Activated T-cell treated with anti-CD3 and anti-CD28 coated beads for 4 hours (primary cell): ENCODE results near the gene IMPDH2.
"Not testable (repeated sequence)": the region's sequence is repeated elsewhere in the genome, so short reads cannot be mapped to it uniquely, and the experiment has no call there.

Experiments used
- DNase-seq: peaks from one replicate; pipeline ENCODE4 v3.0.0-alpha.2; 2020

The IMPDH2 gene

DNA sequence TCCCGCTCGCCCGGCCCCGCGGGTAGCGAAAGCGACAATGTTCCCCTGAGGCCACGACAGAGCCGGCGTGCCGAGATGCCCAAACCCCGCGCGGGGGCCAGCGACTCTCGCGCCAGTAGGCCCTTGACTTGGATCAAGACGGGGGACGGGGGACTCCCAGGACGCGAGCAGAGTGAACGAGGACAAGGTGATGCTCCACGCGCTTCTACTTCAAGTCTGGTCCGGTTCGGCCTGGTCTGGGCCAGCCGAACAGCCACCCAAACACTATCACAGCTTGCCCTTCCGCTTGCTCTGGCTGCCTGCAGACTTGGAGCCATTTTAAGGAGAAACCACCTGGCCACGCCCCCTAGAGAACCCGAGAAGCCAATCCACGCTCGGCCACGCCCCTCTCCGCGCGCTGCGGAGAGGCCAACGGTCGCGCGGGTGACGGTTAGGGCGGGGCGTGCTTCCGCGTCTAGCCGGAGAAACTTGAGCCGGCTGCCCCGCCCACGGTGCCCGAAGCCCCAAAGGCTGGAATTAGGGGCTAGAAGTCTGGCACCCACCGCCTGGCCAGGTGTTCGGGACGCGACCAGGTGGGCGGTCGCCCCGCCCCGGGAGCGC is 7.9 kb downstream of the IMPDH2 start:
- DNase-seq, result peak; percentile 98

DNA sequence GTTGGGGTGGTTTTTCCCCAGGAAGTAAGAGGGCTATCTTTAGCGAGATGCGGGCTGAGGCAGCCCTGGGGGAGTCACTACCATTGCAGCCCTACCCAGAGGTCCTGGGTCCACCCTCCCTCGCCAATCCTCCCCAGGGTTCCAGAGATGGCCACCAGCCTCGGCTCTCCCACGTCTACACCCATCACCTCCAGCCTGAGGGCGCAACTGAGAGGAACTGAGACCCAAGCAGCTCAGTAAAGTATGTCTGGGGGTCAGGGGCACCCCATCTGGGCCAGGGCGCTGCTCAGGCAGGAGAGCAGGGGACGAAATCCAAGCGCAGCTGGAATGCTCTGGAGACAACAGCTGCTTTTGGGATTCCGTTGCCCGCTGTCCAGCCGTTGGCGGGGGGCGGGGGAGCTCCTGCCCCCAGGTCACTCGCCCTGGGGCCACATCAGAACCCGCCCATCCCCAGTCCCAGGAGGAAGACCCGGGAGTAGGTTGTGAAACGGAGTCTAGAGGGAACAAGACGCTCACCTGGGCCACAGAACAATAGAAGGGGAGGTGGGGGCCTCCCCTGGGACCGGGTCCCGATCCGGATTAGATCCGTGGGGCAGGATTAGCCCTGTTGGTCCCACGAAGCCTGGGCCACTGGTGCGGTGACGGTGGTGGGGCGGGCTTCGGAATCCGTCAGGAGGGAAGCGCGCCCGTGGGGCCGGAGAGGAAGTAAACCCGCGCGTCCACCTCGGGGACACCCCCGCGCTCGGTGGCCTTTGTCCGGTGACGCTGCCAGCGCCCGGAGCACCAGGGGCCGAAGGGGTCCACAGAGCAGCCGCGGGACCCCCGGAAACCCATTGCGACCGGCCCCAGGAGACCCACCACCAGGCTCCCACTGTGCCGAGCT is 8.6 kb downstream of the IMPDH2 start:
- no peak for DNase-seq

DNA sequence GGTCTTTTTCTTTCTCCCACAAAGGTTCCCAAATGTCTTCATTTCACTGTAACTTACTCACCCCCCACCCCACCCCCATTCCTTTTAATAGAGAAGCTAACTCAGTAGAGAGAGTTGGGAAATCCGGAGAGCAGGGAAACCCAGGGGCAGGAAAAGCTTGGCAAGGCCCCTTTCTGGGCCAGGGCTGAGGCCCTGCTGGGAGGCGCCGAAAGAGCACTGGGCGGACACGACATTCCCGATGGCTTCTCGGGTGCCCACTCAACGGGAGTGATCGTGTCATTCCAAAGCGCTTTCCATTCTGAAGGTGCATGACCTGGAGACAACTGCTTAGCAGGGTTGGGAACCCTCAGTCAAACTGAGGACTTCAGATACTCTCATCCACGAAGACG is 9.3 kb downstream of the IMPDH2 start:
- DNase-seq, result no peak

DNA sequence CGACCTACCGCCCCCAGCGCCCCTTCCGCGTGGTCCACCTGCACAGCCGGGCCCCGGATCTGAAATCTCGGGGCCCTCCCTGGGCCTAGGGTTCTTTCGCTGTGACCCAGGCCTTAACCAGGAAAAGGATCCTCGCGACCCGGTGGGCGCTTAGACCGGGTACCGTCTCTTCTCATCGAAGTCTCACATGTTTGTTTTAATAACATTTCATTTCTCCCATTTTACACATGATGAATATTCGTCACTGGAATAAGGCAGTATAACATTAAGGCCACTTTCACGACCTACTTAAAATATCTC is 10.5 kb downstream of the IMPDH2 start:
- DNase-seq, result no peak

DNA sequence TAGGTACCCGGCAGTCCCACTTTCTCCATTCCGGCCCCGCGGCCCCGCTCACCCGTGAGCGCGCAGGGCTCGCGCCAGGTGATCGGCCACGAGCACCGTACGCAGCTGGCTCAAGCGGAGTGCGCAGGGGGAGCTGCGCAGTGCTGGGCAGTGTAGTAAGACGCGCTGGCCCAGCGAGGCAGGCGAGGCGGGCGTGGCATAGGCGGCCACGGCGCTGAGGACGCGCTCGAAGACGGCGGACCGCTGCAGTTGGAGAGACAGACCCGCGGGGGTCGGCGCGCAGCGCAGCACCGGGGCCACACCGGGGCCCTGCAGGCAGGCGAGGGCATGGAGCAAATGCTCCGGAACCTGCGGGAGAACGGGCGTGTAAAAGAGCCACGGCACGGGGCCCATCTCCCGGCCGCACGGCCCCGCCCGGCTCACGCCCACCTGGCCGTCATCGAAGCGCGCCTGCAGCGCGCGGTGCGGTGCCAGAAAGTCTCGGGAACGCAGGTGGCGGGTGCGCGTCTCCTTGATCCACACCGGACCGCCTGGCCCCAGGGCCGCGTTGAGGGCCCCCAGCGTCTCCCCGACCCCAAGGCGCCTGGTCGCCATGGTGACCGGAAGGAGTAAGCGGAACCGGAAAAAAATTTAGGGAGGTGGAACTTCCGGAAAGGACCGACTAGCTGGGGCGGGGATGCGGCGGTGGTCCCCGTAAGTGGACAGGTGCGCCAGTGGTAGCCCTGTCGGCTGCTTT is 11.1 kb downstream of the IMPDH2 start, which contains the start of gene DALRD3:
Gene DALRD3 (minus strand): TSS at position 610 of the 736 bp plus-strand sequence. CDS start 16 bp downstream, at position 594.
- peak; percentile 41 for DNase-seq

DNA sequence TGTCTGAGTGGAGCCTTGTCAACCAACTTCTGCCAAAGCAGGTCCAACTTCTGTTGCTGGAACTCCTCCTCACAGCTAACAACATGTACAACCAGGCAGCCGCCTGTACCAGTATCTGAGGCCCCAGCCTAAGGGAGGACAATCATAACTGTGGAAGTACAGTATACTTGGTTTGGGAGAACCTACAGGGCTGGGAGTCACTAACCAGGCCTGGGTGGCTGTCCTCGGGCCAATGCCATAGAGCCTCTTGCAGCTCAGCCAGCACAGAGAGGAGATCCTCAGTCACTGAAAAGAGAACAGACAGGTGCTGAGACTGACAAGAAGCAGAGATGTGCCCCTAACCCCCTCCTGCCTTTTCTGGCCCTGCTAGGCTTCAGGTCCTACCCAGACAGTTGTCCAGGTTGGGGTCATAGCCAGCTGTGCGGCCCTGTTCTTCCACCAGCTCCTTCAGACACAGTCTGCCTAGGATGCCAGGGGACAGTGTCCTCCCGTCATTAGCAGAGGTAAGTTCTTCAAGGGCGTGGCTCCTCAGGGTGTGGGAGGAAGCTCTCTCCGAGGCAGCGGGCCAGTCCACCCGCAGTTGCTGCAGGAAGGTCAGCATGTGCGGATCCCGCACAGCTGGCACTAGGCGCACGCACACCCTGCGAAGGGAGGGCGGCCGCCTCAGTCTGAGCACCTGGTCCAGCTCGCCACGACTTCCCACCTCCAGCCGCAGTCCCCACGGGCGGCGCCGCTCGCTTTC is 11.8 kb downstream of the IMPDH2 start:
- DNase-seq, result no peak

DNA sequence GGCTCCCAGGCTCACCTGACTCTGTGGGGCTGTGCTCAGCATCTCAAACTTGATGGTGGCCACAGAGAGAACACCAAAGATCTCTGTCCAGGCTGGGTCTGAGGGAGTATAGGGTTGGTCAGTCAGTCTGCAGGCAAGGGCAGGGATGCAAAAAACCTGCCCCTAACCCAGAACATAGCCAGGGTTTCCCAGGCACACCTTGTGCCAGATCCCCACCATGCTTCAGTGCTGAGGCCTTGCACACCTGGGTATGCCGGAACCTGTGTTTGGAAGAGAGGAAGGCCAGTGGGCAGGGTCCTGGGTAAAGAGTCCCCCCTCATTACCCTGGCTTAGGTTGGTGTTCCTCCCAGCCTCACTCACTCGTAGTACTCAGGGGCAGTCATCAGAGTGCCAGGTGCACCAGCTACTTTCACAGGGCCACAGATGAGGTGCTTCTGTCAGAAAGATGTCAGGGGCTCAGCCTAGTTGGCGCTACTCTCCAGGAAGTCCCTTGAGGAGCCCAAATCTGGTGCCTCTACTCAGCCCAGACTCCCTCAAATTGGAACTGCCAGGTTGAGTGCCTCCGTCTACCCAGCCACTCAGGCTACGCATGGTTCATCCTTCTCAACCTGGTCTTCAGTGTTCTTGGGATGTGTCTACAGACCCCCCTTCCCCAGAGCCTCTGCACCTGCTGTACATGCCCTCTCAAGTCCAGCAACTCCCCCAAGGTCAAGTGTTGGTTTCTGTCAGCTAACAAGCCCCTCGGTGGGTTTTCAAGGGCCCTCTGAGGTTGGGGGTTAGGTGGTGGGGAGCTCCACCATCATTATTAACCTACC is 12.6 kb downstream of the IMPDH2 start:
- DNase-seq, result no peak

DNA sequence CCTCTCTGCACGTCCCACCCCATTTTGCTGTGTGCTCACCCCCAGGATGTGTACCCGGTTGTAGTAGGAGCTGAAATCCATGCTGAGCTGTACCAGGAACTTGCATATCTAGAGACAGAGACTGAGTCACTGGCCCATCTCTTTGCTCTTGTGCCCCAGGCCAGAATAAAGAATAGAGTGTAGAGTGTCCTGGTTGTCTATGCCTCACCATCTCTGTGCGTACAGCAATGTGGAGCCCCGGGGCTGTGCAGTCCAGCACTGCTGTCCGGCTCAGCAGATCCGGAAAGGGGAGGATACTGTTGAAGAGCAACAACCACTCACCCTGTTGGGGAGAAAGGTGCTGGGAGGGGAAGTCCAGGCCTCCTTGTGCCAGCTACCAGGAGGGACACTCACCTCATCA is 13.4 kb downstream of the IMPDH2 start:
- no peak for DNase-seq

DNA sequence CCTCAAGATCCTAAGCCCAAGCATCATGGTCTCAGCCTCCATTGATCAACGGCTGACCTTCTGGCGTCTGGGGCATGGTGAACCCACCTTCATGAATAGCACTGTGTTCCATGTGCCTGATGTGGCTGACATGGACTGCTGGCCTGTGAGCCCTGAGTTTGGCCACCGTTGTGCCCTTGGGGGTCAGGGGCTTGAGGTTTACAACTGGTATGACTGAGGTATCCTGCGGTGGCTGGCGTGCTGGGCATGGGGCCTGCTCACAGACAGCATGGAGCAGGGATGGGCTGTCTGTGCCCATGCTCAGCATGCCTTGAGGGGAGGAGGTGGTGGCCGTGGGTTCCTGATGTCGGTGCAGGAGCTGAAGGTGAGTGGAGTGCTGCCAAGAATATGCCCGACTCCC is 14.1 kb downstream of the IMPDH2 start:
- DNase-seq, result no peak

DNA sequence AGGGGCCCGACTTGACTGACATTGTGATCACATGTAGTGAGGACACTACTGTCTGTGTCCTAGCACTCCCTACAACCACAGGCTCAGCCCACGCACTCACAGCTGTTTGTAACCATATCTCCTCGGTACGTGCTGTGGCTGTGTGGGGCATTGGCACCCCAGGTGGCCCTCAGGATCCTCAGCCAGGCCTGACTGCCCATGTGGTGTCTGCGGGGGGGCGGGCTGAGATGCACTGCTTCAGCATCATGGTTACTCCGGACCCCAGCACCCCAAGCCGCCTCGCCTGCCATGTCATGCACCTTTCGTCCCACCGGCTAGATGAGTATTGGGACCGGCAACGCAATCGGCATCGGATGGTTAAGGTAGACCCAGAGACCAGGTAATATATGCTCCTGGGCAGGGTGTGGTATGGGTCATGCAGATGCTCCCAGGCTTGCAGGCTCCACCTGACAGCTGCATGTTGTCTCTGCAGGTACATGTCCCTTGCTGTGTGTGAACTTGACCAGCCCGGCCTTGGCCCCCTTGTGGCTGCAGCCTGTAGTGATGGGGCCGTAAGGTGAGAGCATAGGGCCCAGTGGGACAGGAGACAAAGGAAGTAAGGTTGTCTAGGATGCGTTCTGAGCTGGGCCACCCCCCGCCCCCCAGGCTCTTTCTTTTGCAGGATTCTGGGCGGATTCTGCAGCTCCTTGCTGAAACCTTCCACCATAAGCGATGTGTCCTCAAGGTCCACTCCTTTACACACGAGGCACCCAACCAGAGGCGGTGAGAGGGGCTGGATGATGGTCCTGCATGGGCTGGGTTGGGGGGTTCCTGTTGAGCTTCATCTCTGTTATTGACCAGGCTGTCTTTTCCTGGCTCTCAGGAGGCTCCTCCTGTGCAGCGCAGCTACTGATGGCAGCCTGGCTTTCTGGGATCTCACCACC is 15.2 kb downstream of the IMPDH2 start:
- DNase-seq, result no peak

DNA sequence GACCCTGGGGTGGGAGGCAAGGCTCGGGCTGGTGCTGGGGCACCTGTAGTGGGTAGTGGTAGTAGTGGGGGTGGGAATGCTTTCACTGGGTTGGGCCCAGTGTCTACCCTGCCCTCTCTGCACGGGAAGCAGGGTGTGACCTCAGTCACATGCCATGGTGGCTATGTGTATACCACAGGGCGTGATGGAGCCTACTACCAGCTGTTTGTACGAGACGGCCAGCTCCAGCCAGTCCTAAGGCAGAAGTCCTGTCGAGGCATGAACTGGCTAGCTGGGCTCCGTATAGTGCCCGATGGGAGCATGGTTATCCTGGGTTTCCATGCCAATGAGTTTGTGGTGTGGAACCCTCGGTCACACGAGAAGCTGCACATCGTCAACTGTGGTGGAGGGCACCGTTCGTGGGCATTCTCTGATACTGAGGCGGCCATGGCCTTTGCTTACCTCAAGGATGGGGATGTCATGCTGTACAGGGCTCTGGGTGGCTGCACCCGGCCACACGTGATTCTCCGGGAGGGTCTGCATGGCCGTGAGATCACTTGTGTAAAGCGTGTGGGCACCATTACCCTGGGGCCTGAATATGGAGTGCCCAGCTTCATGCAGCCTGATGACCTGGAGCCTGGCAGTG is 16.0 kb downstream of the IMPDH2 start:
- no peak for DNase-seq

DNA sequence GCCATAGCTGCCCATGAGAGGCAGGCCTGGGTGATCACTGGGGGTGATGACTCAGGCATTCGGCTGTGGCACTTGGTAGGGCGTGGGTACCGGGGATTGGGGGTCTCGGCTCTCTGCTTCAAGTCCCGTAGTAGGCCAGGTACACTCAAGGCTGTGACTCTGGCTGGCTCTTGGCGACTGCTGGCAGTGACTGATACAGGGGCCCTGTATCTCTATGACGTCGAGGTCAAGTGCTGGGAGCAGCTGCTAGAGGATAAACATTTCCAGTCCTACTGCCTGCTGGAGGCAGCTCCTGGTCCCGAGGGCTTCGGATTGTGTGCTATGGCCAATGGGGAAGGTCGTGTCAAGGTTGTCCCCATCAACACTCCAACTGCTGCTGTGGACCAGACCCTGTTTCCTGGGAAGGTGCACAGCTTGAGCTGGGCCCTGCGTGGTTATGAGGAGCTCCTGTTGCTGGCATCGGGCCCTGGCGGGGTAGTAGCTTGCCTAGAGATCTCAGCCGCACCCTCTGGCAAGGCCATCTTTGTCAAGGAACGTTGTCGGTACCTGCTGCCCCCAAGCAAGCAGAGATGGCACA is 16.7 kb downstream of the IMPDH2 start:
- DNase-seq, result no peak

DNA sequence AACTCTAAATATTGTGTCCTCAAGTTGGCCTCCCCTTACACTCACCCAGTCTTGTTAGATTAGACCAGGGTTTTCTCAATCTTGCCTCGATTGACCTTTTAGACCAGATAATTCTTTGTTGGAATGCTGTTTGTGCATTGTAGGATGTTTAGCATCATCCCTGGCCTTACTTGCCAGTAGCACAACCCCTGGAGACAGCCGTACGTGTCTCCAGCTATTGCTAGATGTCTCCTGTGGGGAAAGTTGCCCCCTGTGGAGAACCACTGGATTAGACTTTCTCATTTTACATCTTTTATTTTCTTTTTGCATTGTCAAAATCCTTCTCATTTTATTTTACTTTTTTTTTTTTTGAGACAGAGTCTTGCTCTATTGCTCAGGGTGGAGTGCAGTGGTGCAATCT is 19.8 kb downstream of the IMPDH2 start:
- DNase-seq, result no peak

DNA sequence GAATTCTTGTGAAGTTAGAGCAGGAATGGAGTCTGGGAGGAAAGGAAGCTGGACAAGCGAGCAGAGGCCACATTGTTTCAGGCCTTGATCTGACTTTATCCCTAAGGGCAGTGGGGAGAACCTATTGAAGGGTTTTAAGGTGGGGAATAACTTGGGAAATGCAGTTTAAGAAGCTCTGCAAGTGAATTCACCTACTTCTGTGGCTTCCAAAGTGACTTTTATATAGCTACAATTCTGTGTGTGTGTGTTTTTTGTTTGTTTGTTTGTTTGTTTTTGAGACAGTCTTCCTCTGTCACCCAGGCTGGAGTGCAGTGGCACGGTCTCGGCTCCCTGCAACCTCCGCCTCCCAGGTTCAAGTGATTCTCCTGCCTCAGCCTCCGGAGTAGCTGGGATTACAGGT is 20.6 kb downstream of the IMPDH2 start:
- DNase-seq, result not testable (repeated sequence)

DNA sequence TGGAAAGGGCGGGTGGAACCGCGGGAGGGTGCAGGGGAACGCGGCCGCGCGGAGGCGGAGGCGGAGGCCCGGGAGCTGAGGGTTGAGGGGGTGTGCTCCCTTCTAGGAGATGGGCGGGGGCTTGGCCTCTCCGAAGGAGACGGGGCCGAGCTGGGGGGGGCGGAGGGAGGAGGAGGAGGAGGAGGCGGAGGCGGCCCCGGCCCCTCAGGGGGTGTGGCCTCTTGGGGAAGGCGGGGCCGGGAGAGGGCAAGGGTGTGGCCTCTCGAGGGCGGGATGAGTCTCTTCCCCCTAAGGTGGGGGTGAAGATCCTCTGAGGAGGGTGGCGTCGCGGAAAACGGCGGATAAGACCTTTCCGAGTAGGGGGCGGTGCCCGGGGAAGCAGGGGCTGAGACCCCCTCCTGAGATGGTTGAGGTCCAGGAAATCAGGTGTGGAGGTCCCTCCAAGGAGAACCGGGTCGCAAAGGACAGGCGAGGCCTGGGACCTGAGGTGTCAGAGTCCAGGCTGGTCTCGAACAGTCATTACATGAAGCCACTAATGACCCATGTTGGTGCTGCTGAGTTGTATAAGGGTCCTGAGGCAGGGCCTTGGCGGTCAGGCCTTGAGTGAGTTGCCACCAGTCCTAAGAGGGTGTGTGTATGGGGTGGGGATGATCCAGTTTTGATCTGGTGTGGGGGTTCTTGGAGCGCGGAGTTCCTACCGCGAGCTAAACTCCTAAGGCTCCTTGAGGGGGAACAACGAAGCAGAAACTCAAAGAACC is 21.2 kb downstream of the IMPDH2 start:
- peak; percentile 92 for DNase-seq

DNA sequence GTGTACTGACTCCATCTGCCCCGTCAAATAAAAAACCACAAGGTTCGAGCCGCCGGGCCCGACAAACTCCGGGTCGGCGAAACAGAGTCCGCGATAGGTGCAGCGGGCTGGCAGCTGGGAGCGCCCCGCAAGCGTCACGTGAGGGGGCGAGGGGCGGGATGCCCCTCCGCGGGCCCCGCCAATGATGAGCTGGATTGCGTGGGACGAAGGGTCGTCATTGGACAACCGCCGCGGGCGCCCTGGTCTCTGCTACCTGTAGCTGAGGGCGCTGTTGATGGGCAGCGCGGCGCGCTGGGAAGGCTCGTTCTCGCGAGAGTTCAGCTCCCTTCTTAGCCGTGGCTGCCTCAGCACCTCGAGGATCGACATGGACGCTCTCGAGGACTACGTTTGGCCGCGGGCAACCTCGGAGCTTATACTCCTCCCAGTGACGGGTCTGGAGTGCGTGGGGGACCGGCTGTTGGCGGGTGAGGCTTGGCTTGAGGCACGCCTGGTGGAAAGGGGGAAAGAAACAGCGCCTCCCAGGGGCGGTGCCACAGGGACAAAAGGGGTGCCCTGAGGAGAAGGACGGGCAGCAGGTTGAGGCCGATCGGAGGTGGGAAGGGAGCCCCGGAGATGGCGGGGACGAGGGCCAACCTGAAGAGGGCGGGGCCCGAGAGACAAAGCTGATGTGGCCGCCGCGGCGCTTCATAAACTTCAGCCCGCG is 22.0 kb downstream of the IMPDH2 start, which contains the start of gene WDR6:
Gene WDR6 (plus strand): TSS at position 324 of the 703 bp plus-strand sequence. CDS start 41 bp downstream, at position 365.
- DNase-seq, result peak; percentile 94

DNA sequence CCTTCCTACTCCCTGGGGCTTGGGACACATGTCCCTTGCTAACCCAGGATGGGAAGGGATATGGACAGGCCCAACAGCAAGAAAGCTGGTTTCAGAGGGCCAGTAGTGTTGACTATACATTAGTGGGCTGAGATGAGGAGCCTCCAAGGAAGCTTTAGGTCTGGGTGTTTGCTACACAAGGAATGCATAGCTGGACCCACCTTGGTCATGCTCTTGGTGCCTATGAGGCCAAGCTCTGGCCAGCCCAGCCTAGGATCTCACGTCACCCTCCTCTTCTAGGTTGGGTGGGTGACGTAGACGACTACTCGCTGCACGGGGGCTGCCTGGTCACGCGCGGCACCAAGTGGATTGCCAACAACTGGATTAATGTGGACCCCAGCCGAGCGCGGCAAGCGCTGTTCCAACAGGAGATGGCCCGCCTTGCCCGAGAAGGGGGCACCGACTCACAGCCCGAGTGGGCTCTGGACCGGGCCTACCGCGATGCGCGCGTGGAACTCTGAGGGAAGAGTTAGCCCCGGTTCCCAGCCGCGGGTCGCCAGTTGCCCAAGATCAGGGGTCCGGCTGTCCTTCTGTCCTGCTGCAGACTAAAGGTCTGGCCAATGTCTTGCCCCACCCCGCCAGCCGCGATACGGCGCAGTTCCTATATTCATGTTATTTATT is 22.7 kb downstream of the IMPDH2 start:
- DNase-seq, result no peak

DNA sequence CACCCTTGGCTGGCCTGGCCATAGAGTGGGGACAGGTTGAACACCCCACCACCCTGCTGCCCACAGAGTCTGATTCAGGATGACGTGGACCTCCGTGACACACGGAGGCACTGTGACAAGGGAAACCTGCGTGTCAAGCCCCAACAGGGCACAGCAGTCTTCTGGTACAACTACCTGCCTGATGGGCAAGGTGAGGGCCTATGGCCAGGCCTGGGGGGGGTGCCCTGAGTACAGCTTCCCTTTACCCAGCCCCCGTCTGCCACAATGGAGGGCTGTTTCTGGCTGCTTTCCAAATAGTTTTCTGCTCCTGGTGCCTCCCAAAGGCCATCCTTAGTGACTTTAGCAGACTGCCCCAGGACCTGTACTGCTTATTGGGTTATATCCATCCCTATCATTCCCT is 23.2 kb downstream of the IMPDH2 start:
- DNase-seq, result no peak
